ENCODE data around the gene ADAM8.

- TF ChIP-seq CTCF (conservative IDR thresholded peaks at IDR 0.05; ENCODE audit: low read depth, low read length): no peak
- no peak for TF ChIP-seq SMC3 (IDR thresholded peaks at IDR 0.05; ENCODE audit: low read depth, low read length)
- no peak for TF ChIP-seq MAFK (IDR thresholded peaks at IDR 0.05; ENCODE audit: low read depth, low read length)
- no peak for TF ChIP-seq USF2 (IDR thresholded peaks at IDR 0.05; ENCODE audit: low read depth, low read length)
- TF ChIP-seq POLR2A (IDR thresholded peaks at IDR 0.05; ENCODE audit: low read depth, low read length): no peak
- no peak for TF ChIP-seq RAD21 (IDR thresholded peaks at IDR 0.05; ENCODE audit: low read length)
- TF ChIP-seq RFX5 (IDR thresholded peaks at IDR 0.05; ENCODE audit: low read depth, low read length): no peak
- no peak for TF ChIP-seq NFE2L2 (IDR thresholded peaks at IDR 0.05; ENCODE audit: low read depth, low read length)
- no peak for TF ChIP-seq CEBPB (IDR thresholded peaks at IDR 0.05; ENCODE audit: low read depth, low read length)
- no peak for TF ChIP-seq MXI1 (IDR thresholded peaks at IDR 0.05; ENCODE audit: borderline replicate concordance, low read depth, low read length)
- TF ChIP-seq CHD1 (IDR thresholded peaks at IDR 0.05; ENCODE audit: low read depth, low read length): no peak
- TF ChIP-seq ELK1 (IDR thresholded peaks at IDR 0.05; ENCODE audit: borderline replicate concordance, low read depth, low read length): no peak
Measured at GRCh38 chr10:133311570-133311969, 34.9 kb upstream of the ADAM8 start.
